Measurements from ENCODE around the gene PRIM1.

- TF ChIP-seq CTCF (IDR thresholded peaks at IDR 0.05; ENCODE audit: low read depth, low read length) (no peak), EZH2phosphoT487 (IDR thresholded peaks at IDR 0.05; ENCODE audit: low read depth) (no peak)
Observed at GRCh38 chr12:56714431-56714929, 37.6 kb downstream of the PRIM1 start.
